HG03442 (cell line): Measurements from ENCODE around the gene DENND1A.

Source experiments
- ATAC-seq: cut with Tn5 transposase; IDR thresholded peaks from one replicate; pipeline ENCODE4 v1.9.1; 2021; ENCODE audit warnings: mild to moderate bottlenecking, moderate library complexity; ENCODE audit not compliant: unreplicated experiment

Gene DENND1A

DNA sequence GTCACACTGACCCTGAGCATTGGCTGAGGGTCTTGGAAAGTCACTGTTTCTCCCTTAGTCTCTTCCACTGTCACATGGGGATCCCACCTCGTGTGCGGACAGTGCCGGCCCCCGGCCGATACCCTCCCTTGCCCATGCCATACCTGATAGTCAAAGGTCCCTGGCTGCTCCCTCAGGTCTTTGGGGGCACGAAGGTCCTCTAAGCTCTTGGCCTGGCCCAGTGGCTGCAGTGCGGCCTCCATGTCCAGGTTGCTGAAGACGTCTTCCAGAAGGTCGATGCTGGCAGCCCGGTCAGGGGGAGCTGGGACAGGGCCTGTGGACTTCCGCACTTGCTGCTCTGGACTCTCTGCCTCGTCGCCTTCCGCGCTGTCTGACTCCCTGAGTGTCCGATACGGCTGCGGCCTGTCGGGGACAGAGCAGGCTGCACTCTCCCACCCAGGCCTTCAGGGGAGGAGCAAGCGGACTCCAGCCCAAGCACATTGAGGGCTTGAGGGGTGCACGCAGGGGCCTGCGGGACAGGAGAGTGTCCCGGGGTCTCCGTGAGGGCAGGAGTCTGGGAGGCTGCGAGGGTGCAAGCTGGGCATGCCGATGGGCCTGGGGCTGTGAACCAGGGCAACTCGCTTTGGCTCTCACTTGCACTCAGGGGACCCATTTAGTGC, 546.3 kb downstream of the DENND1A start:
- no peak for ATAC-seq

- ATAC-seq: no peak
Observed at GRCh38 chr9:123382653-123383511, 547.0 kb downstream of the DENND1A start.

DNA sequence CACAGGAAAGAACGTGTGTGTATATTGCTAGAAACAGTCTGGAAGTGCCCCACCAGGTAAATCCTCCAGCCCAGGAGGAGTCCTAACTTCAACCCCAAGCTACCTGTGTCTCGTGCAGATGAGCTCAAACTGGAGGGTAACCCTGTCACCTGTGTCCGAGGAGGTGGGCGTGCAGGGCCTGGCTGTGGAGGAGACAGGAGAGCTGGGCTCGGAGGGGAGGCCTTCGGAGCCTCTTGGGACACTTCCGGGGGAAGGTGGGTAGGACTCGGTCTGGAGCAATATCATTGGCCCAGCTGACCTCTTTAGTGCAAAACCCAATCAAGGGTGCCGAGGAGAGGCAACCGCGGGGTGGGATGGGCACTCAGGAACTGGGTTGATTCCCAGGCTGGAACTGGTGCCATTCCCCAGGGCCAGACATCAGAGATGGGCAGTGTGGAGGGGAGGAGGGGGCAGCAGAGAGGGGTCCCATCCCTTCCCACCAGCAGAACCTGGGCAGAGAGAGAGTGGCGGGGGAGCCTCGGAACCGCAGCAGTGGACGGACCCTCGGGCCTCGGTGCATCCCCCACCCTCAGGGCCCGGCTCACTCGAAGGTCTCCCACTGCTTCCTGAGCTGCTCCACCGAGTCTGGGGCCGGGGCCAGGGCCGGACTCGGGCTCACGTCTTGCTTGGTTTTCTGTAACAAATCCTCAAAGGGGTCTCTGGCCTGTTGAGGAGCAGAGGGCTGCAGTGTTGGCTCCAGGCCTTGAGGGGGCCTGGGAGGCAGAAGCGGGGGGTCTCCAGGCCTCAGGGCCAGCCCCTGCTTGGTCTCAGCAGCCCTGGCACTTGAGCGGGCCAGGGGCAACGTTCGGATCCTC, 548.8 kb downstream of the DENND1A start:
- no peak for ATAC-seq

DNA sequence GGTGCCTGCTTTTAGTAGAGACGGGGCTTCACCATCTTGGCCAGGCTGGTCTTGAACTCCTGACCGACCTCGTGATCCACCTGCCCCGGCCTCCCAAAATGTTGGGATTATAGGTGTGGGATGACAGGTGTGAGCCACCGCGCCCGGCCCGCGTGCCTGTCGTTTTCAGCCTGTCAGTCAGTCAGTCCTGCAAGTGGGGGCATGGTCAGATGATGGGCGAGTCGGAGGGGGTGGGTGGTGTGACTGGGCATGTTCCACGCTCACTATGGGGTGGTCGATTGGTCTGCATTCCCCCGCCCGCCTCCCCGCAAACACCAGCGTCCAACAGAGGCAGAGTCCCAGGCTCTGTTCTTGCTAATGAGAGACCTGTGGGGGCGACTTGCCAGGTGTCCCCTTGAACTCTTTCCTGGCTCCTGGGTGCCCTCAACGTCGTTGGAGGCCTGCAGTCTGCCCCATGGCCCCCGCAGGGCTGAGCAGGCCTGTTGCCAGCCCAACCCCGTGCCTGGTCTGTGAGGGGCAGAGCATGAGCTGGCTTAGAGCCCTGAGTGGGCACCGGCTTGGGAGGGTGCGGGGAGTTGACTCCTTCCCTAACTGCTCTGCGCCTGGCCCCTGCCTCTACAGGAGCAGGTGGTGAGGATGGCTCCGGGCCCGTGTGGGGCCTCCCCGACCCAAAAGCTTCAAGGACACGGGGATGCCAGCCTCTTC, 550.8 kb downstream of the DENND1A start:
- ATAC-seq: no peak

DNA sequence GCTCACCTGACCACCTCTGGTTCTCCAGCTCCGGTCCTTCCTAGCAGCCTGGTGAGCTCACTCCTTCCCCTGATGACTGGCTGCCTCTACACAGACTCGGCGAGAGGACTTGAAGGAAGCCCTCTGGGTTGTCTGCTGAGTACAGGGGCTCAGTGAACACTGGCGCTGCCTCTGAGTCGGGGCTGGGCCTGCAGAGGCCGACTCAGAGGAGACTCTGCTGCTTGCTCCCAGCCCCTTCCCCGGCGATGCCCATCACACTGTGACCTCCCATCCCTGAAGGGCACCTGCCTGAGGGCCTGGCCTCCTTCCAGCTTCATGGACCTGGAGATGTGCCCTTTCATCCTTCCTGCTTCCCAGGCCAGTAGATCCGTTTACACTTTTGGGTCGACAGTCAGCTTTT, 551.9 kb downstream of the DENND1A start:
- no peak for ATAC-seq

DNA sequence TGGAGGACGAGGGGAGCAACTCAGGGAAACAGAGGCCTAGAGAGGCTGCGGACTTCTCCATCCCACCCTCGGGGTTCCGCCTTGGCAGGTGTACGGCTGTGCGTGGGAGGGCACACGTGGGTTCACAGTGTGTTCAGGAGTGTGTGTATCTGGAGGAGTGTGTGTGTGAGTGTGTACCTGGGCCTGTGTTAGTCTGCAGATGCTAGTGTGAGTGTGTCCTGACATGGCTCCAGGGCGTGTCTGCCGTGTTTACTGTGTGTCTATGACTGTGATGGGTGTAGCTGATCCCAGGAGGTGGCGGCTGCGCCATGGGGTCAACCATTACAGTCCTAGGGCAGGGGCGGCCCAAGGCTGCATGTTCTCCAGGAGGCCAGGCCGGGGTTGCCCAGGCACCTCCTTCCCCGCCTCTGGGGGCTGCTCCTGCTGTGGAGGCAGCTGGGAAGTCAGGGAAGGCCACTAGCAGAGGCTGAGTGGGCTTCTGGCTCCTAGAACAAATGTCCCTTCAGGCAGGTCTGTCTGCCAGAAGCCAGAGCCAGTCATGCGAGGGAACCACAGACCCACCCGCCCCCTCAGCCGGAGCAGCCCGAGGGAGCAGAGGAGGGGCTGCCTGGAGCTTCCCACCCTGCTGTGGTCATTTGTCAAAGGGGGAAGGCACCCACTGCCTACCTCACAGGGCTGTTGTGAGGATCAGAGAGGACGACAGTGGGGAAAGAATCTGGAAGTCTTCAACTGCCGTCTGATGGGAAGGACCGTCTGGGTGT, 552.5 kb downstream of the DENND1A start:
- ATAC-seq: no peak

DNA sequence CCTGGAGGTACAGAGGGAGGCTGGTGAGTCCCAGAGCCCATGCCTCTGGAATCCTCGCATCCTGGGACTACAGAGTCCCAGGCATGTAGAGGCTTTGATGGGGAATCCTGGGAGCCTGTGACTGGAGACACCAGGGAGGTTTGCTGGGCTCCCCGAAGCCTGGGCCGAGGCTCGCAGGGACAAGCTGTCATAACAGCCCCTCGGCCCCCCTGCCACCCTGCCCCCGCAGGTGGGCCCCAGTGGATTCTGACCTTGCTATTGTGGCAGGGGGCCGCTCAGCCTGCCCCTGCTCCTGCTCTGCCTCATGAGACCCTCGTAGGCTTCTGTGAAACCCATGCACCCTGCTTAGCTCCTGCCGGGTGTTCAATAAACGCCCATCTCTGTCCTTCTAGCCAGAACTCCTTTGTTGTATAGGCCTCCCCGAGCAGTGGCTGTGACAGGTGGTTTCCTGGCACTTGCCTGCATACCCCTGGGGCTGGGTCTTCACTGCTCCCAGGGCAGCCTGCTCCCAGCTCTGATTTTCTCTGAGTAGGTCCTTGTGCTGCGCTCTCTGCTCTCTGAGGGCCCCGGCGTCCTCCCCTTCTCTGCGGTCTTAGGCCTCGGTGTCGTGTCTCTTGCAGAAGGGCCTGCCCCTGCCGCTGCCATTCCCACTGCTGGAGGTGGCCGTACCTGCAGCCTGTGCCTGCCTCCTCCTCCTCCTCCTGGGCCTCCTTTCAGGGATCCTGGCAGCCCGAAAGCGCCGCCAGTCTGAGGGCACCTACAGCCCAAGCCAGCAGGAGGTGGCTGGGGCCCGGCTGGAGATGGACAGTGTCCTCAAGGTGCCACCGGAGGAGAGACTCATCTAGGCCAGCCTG, 553.5 kb downstream of the DENND1A start:
- ATAC-seq: no peak

DNA sequence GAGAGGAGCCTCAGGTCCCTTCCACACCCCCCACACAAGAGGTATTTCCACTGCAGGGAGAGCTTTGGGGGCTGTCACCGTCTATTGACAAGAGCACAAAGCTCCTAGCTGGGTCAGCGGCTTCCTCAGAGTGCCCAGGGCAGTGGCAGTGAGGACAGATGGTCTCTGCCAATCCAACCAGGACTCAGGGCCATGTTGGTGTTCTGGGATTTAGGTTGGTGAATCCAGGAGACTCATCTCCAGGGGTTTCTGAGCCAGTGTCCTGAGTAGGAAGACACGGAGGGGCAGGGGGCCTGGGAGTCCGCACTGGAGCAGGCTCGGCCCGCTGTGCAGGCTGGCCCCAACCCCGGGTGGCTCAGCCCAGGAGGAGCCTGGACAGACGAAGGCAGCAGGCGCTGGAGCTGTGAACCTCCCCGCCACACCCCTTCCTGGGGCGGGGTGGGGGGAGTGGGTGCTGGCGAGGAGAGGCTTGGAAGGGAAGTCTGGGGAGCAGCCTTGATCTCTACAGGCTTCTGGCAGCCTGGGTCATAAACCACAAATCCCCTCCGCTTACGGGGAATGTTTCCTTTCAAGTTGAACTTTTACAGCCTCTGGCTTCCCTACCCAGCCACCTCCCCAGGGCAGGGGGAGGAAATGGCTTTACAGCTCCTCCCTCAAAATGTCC, 554.3 kb downstream of the DENND1A start:
- ATAC-seq: no peak

DNA sequence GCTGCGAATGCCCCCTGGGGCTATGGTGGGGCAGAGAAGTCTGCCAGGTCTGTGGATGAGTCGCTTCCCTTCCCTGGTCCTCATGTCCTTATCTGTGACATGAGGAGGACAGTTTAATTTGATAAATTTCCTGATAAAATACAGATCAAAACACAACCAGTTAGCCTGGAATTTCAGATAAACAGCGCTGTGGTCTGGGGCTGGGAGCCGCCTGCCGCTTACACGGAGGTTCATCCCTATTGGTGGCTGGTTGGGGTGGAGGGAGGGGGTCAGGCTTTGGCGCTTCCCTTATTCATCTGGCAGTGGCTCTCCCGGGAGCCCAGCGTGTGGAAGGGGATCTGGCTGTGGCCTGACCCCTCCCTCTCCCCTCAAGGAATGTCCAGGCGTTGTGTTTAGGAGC, 556.0 kb downstream of the DENND1A start:
- ATAC-seq: no peak

DNA sequence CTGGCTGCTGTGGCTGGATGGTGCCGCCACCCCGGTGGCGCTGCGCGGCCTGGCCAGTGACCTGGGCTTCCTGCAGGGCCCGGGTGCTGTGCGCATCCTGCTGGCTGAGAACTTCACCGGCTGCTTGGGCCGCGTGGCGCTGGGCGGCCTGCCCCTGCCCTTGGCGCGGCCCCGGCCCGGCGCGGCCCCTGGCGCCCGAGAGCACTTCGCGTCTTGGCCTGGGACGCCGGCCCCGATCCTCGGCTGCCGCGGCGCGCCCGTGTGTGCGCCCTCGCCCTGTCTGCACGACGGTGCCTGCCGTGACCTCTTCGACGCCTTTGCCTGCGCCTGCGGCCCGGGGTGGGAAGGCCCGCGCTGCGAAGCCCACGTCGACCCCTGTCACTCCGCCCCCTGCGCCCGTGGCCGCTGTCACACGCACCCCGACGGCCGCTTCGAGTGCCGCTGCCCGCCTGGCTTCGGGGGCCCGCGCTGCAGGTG, 556.4 kb downstream of the DENND1A start:
- no peak for ATAC-seq

DNA sequence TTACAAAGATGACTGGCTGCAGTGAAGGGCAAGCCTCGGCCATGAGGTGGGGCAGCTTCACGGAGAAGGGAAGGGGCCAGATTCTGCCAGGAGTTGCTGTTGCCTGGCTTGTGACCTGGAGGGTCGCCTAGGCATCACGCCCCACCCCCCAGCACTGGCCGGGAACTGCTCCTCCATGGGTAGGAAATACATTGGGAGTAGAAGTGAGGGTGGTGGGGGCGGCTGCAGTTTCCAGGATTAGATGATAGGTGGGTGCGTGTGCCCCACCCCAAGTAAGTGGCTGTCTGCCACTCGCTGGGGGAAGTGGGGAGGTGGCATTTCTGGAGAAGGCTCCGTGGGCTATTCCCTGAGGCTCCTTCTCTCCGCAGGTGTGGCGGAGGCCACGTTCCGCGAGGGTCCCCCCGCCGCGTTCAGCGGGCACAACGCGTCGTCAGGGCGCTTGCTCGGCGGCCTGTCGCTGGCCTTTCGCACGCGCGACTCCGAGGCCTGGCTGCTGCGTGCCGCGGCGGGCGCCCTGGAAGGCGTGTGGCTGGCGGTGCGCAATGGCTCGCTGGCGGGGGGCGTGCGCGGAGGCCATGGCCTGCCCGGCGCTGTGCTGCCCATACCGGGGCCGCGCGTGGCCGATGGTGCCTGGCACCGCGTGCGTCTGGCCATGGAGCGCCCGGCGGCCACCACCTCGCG, 557.0 kb downstream of the DENND1A start:
- no peak for ATAC-seq

GRCh38 chr9:123371805-123372590, 557.9 kb downstream of the DENND1A start:
- ATAC-seq: no peak

- no peak for ATAC-seq
Observed at GRCh38 chr9:123371228-123371584, 558.7 kb downstream of the DENND1A start.

DNA sequence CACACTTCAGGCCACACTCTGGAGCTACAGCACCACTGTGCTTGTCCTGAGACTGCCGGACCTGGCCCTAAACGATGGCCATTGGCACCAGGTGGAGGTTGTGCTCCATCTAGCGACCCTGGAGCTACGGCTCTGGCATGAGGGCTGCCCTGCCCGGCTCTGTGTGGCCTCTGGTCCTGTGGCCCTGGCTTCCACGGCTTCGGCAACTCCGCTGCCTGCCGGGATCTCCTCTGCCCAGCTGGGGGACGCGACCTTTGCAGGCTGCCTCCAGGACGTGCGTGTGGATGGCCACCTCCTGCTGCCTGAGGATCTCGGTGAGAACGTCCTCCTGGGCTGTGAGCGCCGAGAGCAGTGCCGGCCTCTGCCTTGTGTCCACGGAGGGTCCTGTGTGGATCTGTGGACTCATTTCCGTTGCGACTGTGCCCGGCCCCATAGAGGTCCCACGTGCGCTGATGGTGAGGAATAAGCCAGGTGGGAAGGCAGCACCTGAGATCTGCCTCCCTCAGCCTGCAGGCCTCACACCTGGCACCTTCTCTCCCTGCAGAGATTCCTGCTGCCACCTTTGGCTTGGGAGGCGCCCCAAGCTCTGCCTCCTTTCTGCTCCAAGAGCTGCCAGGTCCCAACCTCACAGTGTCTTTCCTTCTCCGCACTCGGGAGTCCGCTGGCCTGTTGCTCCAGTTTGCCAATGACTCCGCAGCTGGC, 559.2 kb downstream of the DENND1A start:
- no peak for ATAC-seq

GRCh38 chr9:123370108-123370507, 559.8 kb downstream of the DENND1A start:
- no peak for ATAC-seq

DNA sequence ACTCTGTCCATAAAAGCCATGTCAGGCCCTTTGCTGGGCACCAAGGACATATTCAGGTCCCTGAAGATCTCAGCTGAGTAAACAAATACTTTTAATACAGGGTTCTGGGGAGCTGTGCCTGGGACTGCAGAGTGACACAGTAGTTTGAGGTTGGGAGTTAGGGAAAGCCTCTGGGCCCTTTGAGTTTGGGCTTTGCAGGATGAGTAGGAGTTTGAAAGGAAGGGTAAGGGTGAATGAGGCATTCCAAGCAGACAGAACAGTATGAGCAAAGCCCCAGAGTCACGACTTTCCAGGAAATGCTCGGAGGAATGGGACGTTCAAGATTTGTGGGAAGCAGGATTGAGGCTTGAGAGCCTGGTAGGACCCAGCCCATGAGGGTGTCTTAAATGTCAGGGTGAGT, 560.6 kb downstream of the DENND1A start:
- no peak for ATAC-seq
